HG02623 (cell line): ENCODE measurements around the gene CENPM.

ENCODE experiments used
- ATAC-seq: cut with Tn5 transposase; IDR thresholded peaks from one replicate; pipeline ENCODE4 v1.9.1; 2021; ENCODE audit warnings: moderate library complexity; ENCODE audit not compliant: unreplicated experiment

CENPM gene

DNA sequence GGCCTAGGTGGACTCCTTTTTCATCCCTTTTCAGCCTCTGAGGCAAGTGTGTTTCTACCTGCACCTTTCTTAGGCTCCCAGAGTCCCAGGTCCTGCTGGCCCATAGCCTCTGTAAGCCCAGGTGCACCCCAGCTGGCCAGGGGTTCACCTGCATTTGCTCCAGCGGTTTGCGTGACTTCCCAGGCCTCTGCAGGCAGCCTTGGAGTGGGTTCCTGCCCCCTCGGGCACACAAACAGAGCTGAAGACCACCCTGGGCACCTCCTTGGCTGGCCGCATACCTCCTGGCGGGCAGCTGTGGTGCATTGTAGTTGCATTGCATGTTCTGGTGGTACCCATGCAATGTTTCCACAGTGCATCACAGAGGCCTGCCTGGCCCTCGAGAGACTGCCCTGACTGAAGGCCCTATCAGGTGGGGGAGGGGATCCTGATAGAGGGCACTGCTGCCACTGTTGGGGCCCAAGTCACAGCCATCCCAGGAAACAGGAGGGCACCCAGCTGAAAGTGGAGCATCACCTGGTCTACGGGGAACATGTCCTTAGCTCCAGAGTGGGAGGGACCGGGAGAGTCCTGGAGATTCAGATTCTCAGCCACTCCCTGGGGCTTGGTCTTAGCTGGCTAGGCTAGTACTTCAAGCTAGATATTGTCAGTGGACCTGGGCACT is 46.2 kb downstream of the CENPM start:
- ATAC-seq = no peak

DNA sequence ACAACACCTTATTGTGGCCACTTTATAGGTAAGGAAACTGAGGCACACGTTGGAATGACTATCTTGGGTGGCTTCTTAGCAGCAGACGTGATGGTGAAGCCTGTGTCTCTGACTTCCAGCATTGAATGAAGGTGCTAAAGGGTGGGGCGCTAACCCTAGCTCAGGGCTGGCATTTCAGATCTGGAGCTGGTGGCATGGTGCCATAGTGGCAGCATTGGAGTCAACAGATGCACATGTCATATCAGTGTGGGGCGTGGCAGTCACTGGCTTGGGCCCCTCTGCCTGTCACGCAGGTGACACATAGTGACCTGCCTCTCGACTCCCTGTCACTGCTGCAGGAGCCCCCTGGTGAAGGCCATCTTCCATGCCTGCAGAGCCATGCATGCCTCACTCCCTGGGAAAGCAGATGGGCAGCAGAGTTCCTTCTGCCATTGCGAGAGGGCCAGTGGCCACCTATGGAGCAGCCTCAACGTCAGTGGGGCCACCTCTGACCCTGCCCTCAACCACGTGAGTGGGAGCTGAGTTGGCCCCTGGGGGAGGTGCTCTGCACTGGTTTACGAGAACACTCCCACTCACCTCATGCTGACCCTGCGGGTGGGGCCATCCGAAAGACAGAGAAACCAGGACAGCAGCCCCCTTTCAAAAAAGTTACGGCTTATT is 46.8 kb downstream of the CENPM start:
- ATAC-seq = no peak

- ATAC-seq = no peak
Observed at GRCh38 chr22:41899110-41899509, 47.8 kb downstream of the CENPM start.

- no peak for ATAC-seq
Observed at GRCh38 chr22:41898645-41899044, 48.3 kb downstream of the CENPM start.

DNA sequence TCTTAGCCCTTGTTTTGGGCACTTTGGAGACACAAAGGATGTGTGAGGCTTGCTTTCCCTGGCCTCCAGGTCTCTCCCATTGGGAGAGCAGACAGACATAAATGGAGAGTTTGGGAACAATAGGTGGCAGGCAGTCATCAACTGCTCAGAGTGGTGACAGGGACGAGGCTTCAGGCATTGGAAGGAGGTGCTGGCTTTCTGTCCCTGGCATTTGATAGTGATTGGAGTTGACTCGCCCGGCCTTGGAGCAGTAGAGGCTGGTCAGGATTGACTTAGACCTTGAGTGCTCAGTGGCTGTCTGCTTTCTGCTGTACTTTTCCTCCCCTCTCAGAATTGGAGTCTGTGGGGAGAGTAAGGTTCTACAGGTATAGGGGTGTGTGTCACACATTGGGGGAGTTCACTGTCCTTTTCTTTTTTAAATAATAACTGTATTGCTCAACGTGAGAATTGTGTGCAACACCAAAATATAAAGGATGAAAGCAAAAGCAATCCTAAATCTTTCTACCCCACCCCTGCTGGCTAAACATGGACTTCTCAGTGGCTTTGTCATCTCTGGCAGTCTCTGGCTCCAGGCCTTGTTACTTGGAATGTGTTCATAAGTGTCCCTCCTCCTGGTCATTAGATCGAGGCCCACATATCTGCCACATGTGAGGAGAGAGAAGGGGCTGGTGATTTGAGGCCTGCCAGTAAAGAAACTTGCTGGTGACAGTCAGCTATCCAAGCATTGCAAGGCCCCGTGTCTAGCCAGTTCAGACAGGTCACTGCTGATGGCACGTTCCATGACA is 53.2 kb downstream of the CENPM start:
- ATAC-seq = no peak

GRCh38 chr22:41892721-41893120 is 54.2 kb downstream of the CENPM start:
- ATAC-seq = no peak

DNA sequence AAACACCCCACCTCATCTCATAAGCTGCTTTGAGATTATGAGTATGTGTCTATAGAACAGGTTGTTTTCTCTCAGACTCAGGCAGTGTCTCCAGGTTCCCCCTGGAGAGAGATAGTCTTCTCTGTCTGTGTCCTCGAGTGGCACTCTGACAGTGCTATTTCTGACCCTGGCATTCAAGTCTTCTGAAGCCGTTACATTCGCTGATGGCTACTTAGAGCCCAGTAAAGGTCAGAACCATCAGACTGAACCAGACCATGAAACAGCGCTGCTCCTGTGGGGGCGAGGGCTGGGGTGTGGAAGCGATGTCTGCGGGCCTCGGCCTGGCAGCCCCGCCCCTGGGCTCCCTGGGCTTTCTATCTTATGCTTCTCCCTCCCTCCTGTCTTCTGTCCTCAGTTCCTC is 55.5 kb downstream of the CENPM start:
- no peak for ATAC-seq
